ENCODE data around the gene DIP2C. TPM values are rescaled to one million over a fixed set of nuclear protein-coding genes. Genes with fewer than 3 reads are reported as not detected.

The DIP2C gene
- total RNA-seq, 2 experiments from 2014 or later, result 0.70 to 0.76 TPM

GRCh38 chr10:247480-247879 is 442.0 kb downstream of the DIP2C start:
- ChIA-PET POLR2A (no interaction called here), CTCF (no interaction called here)
- Mint-ChIP-seq H3K36me3 (ENCODE audit: low read depth) (peaks cover 38% of the 10 kb centered on the region), H3K27me3 (no peaks in the 10 kb centered on the region), H3K27ac (no peak overlapping the region), H3K4me3 (no peak overlapping the region), H3K4me1 (no peaks in the 10 kb centered on the region), H3K9me3 (no peaks in the 10 kb centered on the region)
- no peak for DNase-seq

DNA sequence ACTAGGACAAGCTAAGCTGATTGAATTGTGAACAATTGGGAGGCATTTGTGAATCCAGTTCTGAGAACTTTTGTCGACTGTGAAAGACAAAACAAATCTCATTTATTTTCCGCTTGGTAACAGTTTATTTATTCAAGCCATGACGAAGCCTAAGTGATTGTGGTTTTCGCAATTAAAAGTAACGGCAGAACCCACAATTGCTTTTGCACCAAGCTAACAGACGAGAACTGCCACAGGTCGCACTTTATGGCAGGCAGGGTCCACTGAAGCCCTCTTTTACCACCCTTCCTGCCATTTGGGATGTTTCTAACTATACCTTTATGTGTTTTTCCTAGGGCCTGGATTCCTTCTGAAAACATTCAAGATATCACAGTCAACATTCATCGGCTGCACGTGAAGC is 443.0 kb downstream of the DIP2C start:
- Mint-ChIP-seq H3K9me3 (no peaks in the 10 kb centered on the region), H3K27ac (no peak overlapping the region), H3K4me1 (no peaks in the 10 kb centered on the region), H3K36me3 (ENCODE audit: low read depth) (peaks cover 28% of the 10 kb centered on the region), H3K4me3 (no peak overlapping the region), H3K27me3 (no peaks in the 10 kb centered on the region)
- ChIA-PET POLR2A (no interaction called here), CTCF (no interaction called here)
- DNase-seq, result no peak

GRCh38 chr10:244227-244626 is 445.2 kb downstream of the DIP2C start:
- H3K27ac Mint-ChIP-seq, result no peak overlapping the region
- no peaks in the 10 kb centered on the region for H3K27me3 Mint-ChIP-seq
- H3K4me3 Mint-ChIP-seq, result no peak overlapping the region
- ChIA-PET CTCF (no interaction called here), POLR2A (no interaction called here)
- peaks cover 17% of the 10 kb centered on the region for H3K36me3 Mint-ChIP-seq (ENCODE audit: low read depth)
- no peak for DNase-seq
- no peaks in the 10 kb centered on the region for H3K4me1 Mint-ChIP-seq
- H3K9me3 Mint-ChIP-seq, result no peaks in the 10 kb centered on the region

- H3K4me3 Mint-ChIP-seq, result no peak overlapping the region
- H3K9me3 Mint-ChIP-seq, result no peaks in the 10 kb centered on the region
- H3K36me3 Mint-ChIP-seq (ENCODE audit: low read depth), result peaks cover 8% of the 10 kb centered on the region
Observed at GRCh38 chr10:241966-242643, 447.4 kb downstream of the DIP2C start.

GRCh38 chr10:241451-241850 is 448.0 kb downstream of the DIP2C start:
- Mint-ChIP-seq H3K9me3 (no peaks in the 10 kb centered on the region), H3K27me3 (no peaks in the 10 kb centered on the region), H3K36me3 (ENCODE audit: low read depth) (peaks cover 1% of the 10 kb centered on the region), H3K4me3 (no peak overlapping the region), H3K4me1 (no peaks in the 10 kb centered on the region), H3K27ac (no peak overlapping the region)
- CTCF ChIA-PET, result no interaction called here
- DNase-seq, result no peak
- POLR2A ChIA-PET, result no interaction called here

More at GRCh38 chr10:241966-242643, 447.4 kb downstream of the DIP2C start:
- Mint-ChIP-seq H3K4me1 (no peaks in the 10 kb centered on the region), H3K27ac (no peak overlapping the region), H3K27me3 (no peaks in the 10 kb centered on the region)
- no peak for DNase-seq
- CTCF ChIA-PET, result no interaction called here
- POLR2A ChIA-PET, result no interaction called here

DNA sequence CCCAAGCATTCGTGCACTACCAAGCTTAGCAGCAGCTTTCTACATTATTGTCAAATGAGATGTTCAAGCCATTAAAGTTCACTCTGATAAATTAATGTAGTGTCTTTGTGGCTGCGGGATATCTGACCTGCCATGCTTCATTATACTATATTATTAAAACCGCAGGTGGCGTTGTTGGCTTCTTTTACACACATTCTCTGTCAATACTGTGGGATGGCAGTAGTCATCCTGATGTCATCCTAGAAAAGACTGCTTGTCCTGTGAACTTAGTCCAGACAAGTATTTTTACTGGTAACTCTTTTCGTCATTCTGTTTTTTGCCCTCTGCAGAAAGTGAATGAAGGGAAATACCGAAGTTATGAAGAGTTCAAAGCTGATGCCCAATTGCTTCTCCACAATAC is 450.4 kb downstream of the DIP2C start:
- ChIA-PET POLR2A (no interaction called here), CTCF (no interaction called here)
- Mint-ChIP-seq H3K27me3 (no peaks in the 10 kb centered on the region), H3K4me1 (peaks cover 4% of the 10 kb centered on the region), H3K36me3 (ENCODE audit: low read depth) (no peaks in the 10 kb centered on the region), H3K9me3 (no peaks in the 10 kb centered on the region), H3K4me3 (no peak overlapping the region), H3K27ac (no peak overlapping the region)
- DNase-seq, result no peak

GRCh38 chr10:235915-236314 is 453.6 kb downstream of the DIP2C start:
- peaks cover 4% of the 10 kb centered on the region for H3K4me1 Mint-ChIP-seq
- ChIA-PET POLR2A (no interaction called here), CTCF (no interaction called here)
- no peaks in the 10 kb centered on the region for H3K9me3 Mint-ChIP-seq
- H3K4me3 Mint-ChIP-seq, result no peak overlapping the region
- H3K36me3 Mint-ChIP-seq (ENCODE audit: low read depth), result no peaks in the 10 kb centered on the region
- H3K27ac Mint-ChIP-seq, result no peak overlapping the region
- no peaks in the 10 kb centered on the region for H3K27me3 Mint-ChIP-seq
- DNase-seq, result no peak

- no peak overlapping the region for H3K27ac Mint-ChIP-seq
- H3K9me3 Mint-ChIP-seq, result no peaks in the 10 kb centered on the region
Observed at GRCh38 chr10:234708-235406, 454.6 kb downstream of the DIP2C start.

GRCh38 chr10:232878-233277 is 456.6 kb downstream of the DIP2C start:
- H3K4me3 Mint-ChIP-seq, result no peak overlapping the region
- H3K4me1 Mint-ChIP-seq, result peaks cover 11% of the 10 kb centered on the region
- no peak for DNase-seq
- no peaks in the 10 kb centered on the region for H3K9me3 Mint-ChIP-seq
- H3K36me3 Mint-ChIP-seq (ENCODE audit: low read depth), result no peaks in the 10 kb centered on the region
- ChIA-PET POLR2A (no interaction called here), CTCF (no interaction called here)
- no peaks in the 10 kb centered on the region for H3K27me3 Mint-ChIP-seq
- H3K27ac Mint-ChIP-seq, result no peak overlapping the region

More at GRCh38 chr10:234708-235406, 454.6 kb downstream of the DIP2C start:
- Mint-ChIP-seq H3K27me3 (no peaks in the 10 kb centered on the region), H3K36me3 (ENCODE audit: low read depth) (no peaks in the 10 kb centered on the region), H3K4me3 (no peak overlapping the region), H3K4me1 (peaks cover 4% of the 10 kb centered on the region)
- ChIA-PET POLR2A (no interaction called here), CTCF (no interaction called here)
- DNase-seq, result no peak

GRCh38 chr10:232061-232460 is 457.4 kb downstream of the DIP2C start:
- H3K9me3 Mint-ChIP-seq, result no peaks in the 10 kb centered on the region
- no peak overlapping the region for H3K4me3 Mint-ChIP-seq
- H3K27me3 Mint-ChIP-seq, result no peaks in the 10 kb centered on the region
- no peak for DNase-seq
- CTCF ChIA-PET, result no interaction called here
- H3K36me3 Mint-ChIP-seq (ENCODE audit: low read depth), result no peaks in the 10 kb centered on the region
- H3K27ac Mint-ChIP-seq, result no peak overlapping the region
- POLR2A ChIA-PET, result no interaction called here
- peaks cover 11% of the 10 kb centered on the region for H3K4me1 Mint-ChIP-seq

GRCh38 chr10:230758-231157 is 458.7 kb downstream of the DIP2C start:
- POLR2A ChIA-PET, result no interaction called here
- no peak for DNase-seq
- Mint-ChIP-seq H3K27me3 (no peaks in the 10 kb centered on the region), H3K36me3 (ENCODE audit: low read depth) (no peaks in the 10 kb centered on the region), H3K9me3 (no peaks in the 10 kb centered on the region), H3K27ac (no peak overlapping the region), H3K4me1 (peaks cover 7% of the 10 kb centered on the region), H3K4me3 (no peak overlapping the region)
- CTCF ChIA-PET, result interaction anchor here (1.0 to 2.8 kb wide), 6 partner anchors 10 to 97 kb away, joined by 3 to 11 read pairs (median 3); no protein-coding TSS in a partner anchor

DNA sequence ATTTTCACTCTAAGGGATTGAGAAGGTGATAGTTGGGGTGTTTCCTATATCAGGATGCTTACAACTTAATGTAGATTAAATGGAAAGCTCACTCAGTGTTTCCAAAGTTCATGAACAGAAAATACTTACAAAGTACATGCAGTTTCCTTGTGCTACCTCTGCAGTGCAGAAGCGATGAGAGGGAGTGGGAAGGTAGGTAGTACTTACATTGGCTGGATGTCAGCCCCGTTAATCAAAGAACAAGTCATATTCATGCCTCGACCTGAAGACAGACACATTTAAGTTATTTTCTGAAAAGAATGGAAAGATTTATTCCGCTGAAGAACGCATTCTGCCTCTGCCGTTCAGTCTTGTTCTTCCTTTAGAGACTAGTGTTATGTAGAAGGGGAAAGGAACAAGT is 461.1 kb downstream of the DIP2C start:
- Mint-ChIP-seq H3K4me3 (no peak overlapping the region), H3K27ac (no peak overlapping the region), H3K27me3 (no peaks in the 10 kb centered on the region), H3K9me3 (no peaks in the 10 kb centered on the region), H3K4me1 (peaks cover 7% of the 10 kb centered on the region), H3K36me3 (ENCODE audit: low read depth) (no peaks in the 10 kb centered on the region)
- CTCF ChIA-PET, result no interaction called here
- POLR2A ChIA-PET, result no interaction called here
- no peak for DNase-seq

GRCh38 chr10:227014-227413 is 462.5 kb downstream of the DIP2C start:
- Mint-ChIP-seq H3K27me3 (no peaks in the 10 kb centered on the region), H3K4me3 (no peak overlapping the region), H3K9me3 (no peaks in the 10 kb centered on the region), H3K4me1 (peaks cover 7% of the 10 kb centered on the region), H3K36me3 (ENCODE audit: low read depth) (no peaks in the 10 kb centered on the region), H3K27ac (no peak overlapping the region)
- ChIA-PET POLR2A (no interaction called here), CTCF (no interaction called here)
- no peak for DNase-seq

GRCh38 chr10:226018-226417 is 463.4 kb downstream of the DIP2C start:
- Mint-ChIP-seq H3K9me3 (no peaks in the 10 kb centered on the region), H3K27me3 (no peaks in the 10 kb centered on the region), H3K27ac (no peak overlapping the region), H3K4me1 (peaks cover 10% of the 10 kb centered on the region), H3K4me3 (no peak overlapping the region), H3K36me3 (ENCODE audit: low read depth) (peaks cover 2% of the 10 kb centered on the region)
- no peak for DNase-seq
- POLR2A ChIA-PET, result no interaction called here
- CTCF ChIA-PET, result no interaction called here

All from activated CD4-positive, alpha-beta memory T cell treated with anti-CD3 and anti-CD28 coated beads, Interleukin-2, amount 10 ng/mL, durations not matched to agents 7 days and 5 days (primary cell).